Measurements from ENCODE around the gene MED9.
"Not testable (repeated sequence)": the region's sequence is repeated elsewhere in the genome, so short reads cannot be mapped to it uniquely, and the experiment has no call there.

The MED9 gene

GRCh38 chr17:17479209-17479608 lies 2.4 kb downstream of the MED9 start:
- DNase-seq (ENCODE audit: extremely low read depth, low read depth), result no peak
- TF ChIP-seq CTCF (IDR thresholded peaks at IDR 0.05; ENCODE audit: low read depth, low read length), result no peak

GRCh38 chr17:17480593-17481148 lies 3.9 kb downstream of the MED9 start:
- no peak for TF ChIP-seq CTCF (IDR thresholded peaks at IDR 0.05; ENCODE audit: low read depth, low read length)

GRCh38 chr17:17481860-17482259 lies 5.1 kb downstream of the MED9 start:
- TF ChIP-seq CTCF (IDR thresholded peaks at IDR 0.05; ENCODE audit: low read depth, low read length), result no peak
- no peak for DNase-seq (ENCODE audit: extremely low read depth, low read depth)

More at GRCh38 chr17:17480593-17481148, 3.9 kb downstream of the MED9 start:
- no peak for DNase-seq (ENCODE audit: extremely low read depth, low read depth)

GRCh38 chr17:17484451-17484899 lies 7.7 kb downstream of the MED9 start:
- TF ChIP-seq CTCF (IDR thresholded peaks at IDR 0.05; ENCODE audit: low read depth, low read length), result no peak
- DNase-seq (ENCODE audit: extremely low read depth, low read depth), result no peak

- no peak for TF ChIP-seq CTCF (IDR thresholded peaks at IDR 0.05; ENCODE audit: low read depth, low read length)
- DNase-seq (ENCODE audit: extremely low read depth, low read depth), result no peak
Observed at GRCh38 chr17:17485420-17485819, 8.6 kb downstream of the MED9 start.

- not testable (repeated sequence) for DNase-seq (ENCODE audit: extremely low read depth, low read depth)
Observed at GRCh38 chr17:17486416-17486815, 9.6 kb downstream of the MED9 start.

GRCh38 chr17:17487998-17488397 lies 11.2 kb downstream of the MED9 start:
- no peak for DNase-seq (ENCODE audit: extremely low read depth, low read depth)
- TF ChIP-seq CTCF (IDR thresholded peaks at IDR 0.05; ENCODE audit: low read depth, low read length), result no peak

- TF ChIP-seq CTCF (IDR thresholded peaks at IDR 0.05; ENCODE audit: low read depth, low read length), result no peak
- DNase-seq (ENCODE audit: extremely low read depth, low read depth), result no peak
Observed at GRCh38 chr17:17491031-17491471, 14.3 kb downstream of the MED9 start.

Data from AG09319 (cell line).